ENCODE results near the gene CBX6.
A peak's percentile ranks its signal among the peaks of the same experiment; 100 is the strongest.

DNA sequence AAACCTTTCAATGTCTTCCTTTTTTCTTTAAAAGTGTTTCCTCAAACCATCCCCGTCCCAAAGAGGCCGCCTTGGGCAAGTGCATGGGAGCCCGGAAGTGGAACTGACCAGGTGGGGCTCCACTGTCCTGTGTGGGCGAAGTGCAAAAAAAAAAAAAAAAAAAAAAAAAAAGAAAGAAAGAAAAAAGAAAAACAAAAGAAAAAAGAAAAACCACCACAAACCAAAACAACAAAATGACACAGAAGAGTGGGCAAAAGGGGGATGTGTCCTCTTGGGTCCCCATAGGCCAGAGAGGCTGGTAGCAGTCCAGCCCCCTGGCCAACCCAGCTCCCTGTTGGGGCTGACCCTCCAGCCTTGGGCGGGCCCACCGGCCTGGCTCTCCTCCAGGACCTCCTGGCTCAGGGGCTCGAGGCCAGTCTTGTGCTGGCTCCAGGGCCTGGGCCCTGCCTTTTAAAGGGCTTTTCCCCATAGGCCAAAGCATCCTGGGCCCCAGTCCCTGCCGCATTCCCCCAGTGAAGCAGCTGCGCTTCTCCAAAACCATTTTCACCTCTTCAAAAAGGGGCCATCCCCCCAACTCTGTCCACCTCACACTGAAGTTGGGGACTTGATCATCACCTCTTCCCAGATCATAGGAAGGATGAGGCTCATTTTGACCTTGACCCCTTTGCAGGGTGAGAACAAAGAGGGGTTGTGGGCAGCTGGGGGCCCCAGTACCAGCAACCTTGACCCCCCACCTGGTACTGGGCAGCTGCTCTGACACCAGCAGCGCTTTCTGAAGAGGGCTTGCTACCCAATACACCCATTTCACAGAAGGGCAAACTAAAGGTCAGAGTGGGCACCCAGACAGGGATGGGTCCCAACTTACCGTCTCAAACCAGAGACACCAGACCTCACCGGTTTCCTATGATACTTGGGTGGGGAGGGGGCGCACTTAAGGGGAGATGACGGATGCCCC lies 9.4 kb downstream of the CBX6 start:
- no peak for TF ChIP-seq CTCF (IDR thresholded peaks at IDR 0.05 in 8 of 11, conservative IDR thresholded peaks at IDR 0.05 in 3 of 11)
- TF ChIP-seq POLR2AphosphoS5 (IDR thresholded peaks at IDR 0.05), result peak; percentile 20 to 64 (median 36)

Measured in spleen (tissue), 7 donors.